PFSK-1 (cell line): Measurements from ENCODE around the gene SHLD1.

Experiments
- FOXP2 ChIP-seq: optimal IDR thresholded peaks from 2 replicates; pipeline ENCODE3; 2011; ENCODE audit warnings: borderline replicate concordance, control low read depth, inconsistent platforms; ENCODE audit not compliant: insufficient read depth; ENCODE audit errors: extremely low read length, extremely low read depth
- POLR2AphosphoS5 ChIP-seq: IDR thresholded peaks from 2 replicates; pipeline ENCODE4 v1.6.1; 2012; ENCODE audit warnings: low read depth, mild to moderate bottlenecking, control low read depth, low read length, moderate library complexity
- REST ChIP-seq, 2 experiments: IDR thresholded peaks; 2 replicates each; pipeline versions ENCODE4 v1.6.1 to v1.8.0; 2011 to 2012; ENCODE audit warnings: low read depth in 2 of 2, low read length in 2 of 2, control low read depth in 1 of 2, inconsistent platforms in 1 of 2, mild to moderate bottlenecking in 1 of 2, moderate library complexity in 1 of 2; ENCODE audit not compliant: insufficient read depth in 1 of 2
- SIN3A ChIP-seq: IDR thresholded peaks from 2 replicates; pipeline ENCODE4 v1.6.1; 2012; ENCODE audit warnings: mild to moderate bottlenecking, low read length, moderate library complexity, borderline replicate concordance; ENCODE audit not compliant: insufficient read depth
- TAF1 ChIP-seq: IDR thresholded peaks from 2 replicates; pipeline ENCODE4 v1.6.1; 2012; ENCODE audit warnings: low read length, control low read depth, borderline replicate concordance; ENCODE audit not compliant: insufficient read depth

Gene SHLD1

GRCh38 chr20:5806457-5807263 is 56.5 kb downstream of the SHLD1 start:
- no peak for TF ChIP-seq POLR2AphosphoS5
- no peak for TF ChIP-seq FOXP2
- no peak for TF ChIP-seq REST (IDR thresholded peaks at IDR 0.05; ENCODE audit: insufficient read depth in 1 of 2, low read depth in 2 of 2, low read length in 2 of 2)
- no peak for TF ChIP-seq SIN3A
- TF ChIP-seq TAF1: no peak

DNA sequence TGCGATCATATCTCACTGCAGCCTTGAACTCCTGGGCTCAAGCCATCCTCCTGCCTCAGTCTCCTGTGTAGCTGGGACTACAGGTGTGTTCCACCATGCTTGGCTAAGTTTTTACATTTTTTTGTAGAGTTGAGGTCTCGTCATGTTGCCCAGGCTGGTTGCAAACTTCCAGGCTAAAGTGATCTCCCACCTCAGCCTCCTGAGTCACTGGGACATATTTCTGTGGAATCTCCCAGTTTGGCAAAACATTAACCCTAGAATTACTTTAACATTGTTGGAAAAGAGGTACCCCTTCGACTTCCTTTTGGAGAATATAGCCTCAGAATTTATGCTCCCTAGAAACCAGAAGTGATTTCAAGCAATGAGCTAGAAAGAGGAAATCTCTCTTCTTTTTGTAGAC is 57.2 kb downstream of the SHLD1 start:
- TF ChIP-seq FOXP2 (no peak), POLR2AphosphoS5 (no peak), REST (IDR thresholded peaks at IDR 0.05; ENCODE audit: insufficient read depth in 1 of 2, low read depth in 2 of 2, low read length in 2 of 2) (no peak)

- TF ChIP-seq TAF1: no peak
Observed at GRCh38 chr20:5808901-5809300, 58.7 kb downstream of the SHLD1 start.

DNA sequence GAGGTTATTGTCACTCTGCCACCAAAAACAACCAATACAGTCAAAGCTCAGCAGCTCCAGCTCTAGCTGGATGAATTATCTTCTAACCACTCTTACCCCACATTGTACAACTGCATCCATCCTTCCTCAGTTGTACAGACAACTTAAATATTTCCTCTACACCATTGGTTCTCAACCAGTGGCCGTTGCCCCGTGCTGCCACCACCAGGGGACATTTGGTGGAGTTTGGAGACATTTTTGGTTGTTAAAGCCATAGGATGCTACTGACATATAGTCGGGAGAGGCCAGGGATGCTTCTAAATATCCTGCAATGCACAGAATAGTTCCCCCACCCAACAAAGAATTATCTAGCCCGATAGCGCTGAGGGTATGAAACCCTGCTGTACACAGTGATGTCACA is 59.3 kb downstream of the SHLD1 start:
- TF ChIP-seq SIN3A (no peak), FOXP2 (no peak), POLR2AphosphoS5 (no peak), TAF1 (no peak), REST (IDR thresholded peaks at IDR 0.05; ENCODE audit: insufficient read depth in 1 of 2, low read depth in 2 of 2, low read length in 2 of 2) (no peak)

DNA sequence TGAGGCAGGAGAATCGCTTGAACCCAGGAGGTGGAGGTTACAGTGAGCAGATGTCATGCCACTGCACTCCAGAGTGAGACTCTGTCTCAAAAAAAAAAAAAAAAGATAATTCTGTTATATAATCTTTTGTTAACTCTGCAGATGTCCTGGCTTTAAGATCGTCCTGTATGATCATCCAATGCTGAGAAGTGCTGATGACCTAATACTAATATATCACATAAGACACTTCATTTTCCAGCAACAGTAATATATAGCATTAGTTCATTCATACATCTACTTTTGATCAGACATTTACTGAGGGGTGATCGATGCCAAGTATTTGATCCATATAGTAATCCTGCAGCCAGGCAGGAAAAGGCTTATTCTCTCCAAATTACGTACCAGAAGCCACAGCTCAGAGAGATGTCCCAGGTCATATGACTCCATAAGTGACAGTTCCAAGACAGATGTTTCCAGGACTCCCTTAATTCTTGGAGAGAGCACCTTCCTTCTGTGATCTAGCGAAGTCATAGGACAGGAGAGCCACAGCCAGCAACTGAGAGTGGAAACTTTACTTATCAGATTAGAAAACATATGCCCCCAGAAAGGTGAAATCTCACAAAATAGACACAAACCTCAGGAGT is 60.7 kb downstream of the SHLD1 start:
- TF ChIP-seq FOXP2 (no peak), REST (IDR thresholded peaks at IDR 0.05; ENCODE audit: insufficient read depth in 1 of 2, low read depth in 2 of 2, low read length in 2 of 2) (no peak), POLR2AphosphoS5 (no peak), TAF1 (no peak), SIN3A (no peak)
